ENCODE results near the gene LRMDA. TPM values are rescaled to one million over a fixed set of nuclear protein-coding genes. Genes with fewer than 3 reads are reported as not detected.

Gene LRMDA
- total RNA-seq, 2 experiments from 2014 or later: not detected

DNA sequence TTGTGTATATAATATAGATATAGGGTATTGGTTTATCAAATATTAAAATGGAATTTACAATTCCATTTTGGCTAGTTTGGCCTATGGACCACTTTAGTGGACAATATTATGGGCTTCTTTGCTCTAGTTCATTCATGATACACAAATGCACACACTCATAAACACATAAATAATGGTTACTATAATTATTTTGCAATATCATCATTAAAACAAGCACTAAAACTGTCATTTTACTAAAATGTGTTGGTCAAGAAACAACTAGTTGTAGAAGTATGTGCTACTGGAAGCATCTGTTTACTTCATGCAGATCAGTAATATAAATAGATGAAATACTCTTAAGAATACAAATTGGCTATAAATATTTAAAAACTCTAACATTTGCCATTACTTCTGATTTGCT is 1131.9 kb downstream of the LRMDA start:
- intact Hi-C loops (cut with micrococcal nuclease; ENCODE audit: unreplicated experiment): no loop called here
- H3K79me2 ChIP-seq (ENCODE audit: insufficient read depth, low read depth, low read length): no peaks in the 10 kb centered on the region
- POLR2A ChIA-PET: no interaction called here
- H3K9me3 ChIP-seq (ENCODE audit: low read length): no peaks in the 10 kb centered on the region
- no peak overlapping the region for H3K27ac ChIP-seq (ENCODE audit: low read depth, low read length, poor library complexity, severe bottlenecking)
- no peak for DNase-seq (ENCODE audit: low spot score)
- H4K20me1 ChIP-seq (ENCODE audit: insufficient read depth, low read length): no peaks in the 10 kb centered on the region
- TF ChIP-seq EZH2phosphoT487 (IDR thresholded peaks at IDR 0.05; ENCODE audit: borderline replicate concordance, low read depth, low read length) (no peak), CTCF (conservative IDR thresholded peaks at IDR 0.05; ENCODE audit: low read length) (no peak)
- no peaks in the 10 kb centered on the region for H3K4me1 ChIP-seq (ENCODE audit: insufficient read depth, low read length, poor library complexity, severe bottlenecking)
- no peaks in the 10 kb centered on the region for H3K36me3 ChIP-seq (ENCODE audit: insufficient read depth, low read length)
- no peak overlapping the region for H2AFZ ChIP-seq (ENCODE audit: low read length)
- CTCF ChIA-PET (ENCODE audit: unreplicated experiment): no interaction called here
- no peaks in the 10 kb centered on the region for H3K9me2 ChIP-seq (ENCODE audit: insufficient read depth, low read length)
- no TSS peak for BruUV-seq (replicated peaks)
- no peak overlapping the region for H3K4me2 ChIP-seq (ENCODE audit: low read length)
- H3K4me3 ChIP-seq (ENCODE audit: low read depth, low read length, poor library complexity, severe bottlenecking): no peak overlapping the region

DNA sequence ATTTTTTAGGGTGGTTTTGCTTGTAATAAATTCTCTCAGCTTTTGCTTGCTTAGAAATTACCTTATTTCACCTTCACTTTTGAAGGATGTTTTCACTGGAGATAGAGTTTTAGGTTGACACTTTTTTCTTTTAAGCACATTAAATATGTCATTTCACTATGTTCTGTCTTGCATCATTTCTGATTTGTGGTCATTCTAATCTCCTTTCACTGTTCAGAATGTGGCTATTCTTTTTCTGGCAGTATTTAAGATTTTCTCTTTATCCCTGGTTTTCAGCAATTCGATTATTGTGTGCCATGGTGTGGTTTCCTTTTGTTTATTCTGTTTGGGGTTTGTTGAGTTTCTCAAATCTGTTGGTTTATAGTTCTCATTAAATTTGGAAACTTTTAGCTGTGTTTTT is 1140.6 kb downstream of the LRMDA start:
- Histone ChIP-seq H3K9me2 (ENCODE audit: insufficient read depth, low read length) (no peaks in the 10 kb centered on the region), H3K27ac (ENCODE audit: low read depth, low read length, poor library complexity, severe bottlenecking) (no peak overlapping the region), H2AFZ (ENCODE audit: low read length) (no peak overlapping the region), H3K36me3 (ENCODE audit: insufficient read depth, low read length) (no peaks in the 10 kb centered on the region), H3K4me1 (ENCODE audit: insufficient read depth, low read length, poor library complexity, severe bottlenecking) (no peaks in the 10 kb centered on the region), H3K4me3 (ENCODE audit: low read depth, low read length, poor library complexity, severe bottlenecking) (no peak overlapping the region), H4K20me1 (ENCODE audit: insufficient read depth, low read length) (no peaks in the 10 kb centered on the region), H3K9me3 (ENCODE audit: low read length) (no peaks in the 10 kb centered on the region), H3K79me2 (ENCODE audit: insufficient read depth, low read depth, low read length) (no peaks in the 10 kb centered on the region), H3K4me2 (ENCODE audit: low read length) (no peak overlapping the region)
- BruUV-seq (replicated peaks): no TSS peak
- ChIA-PET POLR2A (no interaction called here), CTCF (ENCODE audit: unreplicated experiment) (no interaction called here)
- intact Hi-C loops (cut with micrococcal nuclease; ENCODE audit: unreplicated experiment): no loop called here
- no peak for DNase-seq (ENCODE audit: low spot score)
- TF ChIP-seq EZH2phosphoT487 (IDR thresholded peaks at IDR 0.05; ENCODE audit: borderline replicate concordance, low read depth, low read length) (no peak), CTCF (conservative IDR thresholded peaks at IDR 0.05; ENCODE audit: low read length) (no peak)

DNA sequence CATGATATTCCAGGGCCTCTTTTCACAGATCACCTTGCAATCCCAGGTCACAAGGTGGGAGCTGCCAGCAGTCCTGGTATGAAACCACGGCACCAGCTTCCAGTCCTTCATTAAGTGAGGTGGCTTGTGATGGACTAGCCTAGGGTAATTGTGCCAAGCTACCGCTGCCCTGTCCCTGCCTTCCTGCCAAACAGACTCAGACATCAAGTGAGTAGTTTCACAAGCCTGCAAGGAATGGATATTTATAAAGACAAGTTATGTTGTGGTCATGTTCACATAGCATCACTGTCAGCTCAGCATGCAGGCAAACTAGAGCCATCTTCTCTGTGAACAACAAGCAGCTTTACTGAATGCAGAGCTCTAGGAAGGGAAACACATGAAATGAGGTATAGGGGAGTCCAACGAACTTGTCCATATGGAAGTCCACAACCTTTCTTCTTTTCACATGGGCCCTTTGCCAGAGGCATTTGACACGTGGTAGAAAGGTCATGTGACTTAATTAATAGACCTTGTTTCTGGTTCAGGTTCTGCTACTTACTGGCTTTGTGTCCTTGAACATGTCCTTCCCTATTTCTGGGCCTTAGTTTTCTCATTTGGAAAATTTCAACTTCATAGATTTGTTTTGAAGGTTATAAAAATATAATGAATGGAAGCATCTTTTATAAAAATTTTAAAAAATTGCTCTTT is 1145.0 kb downstream of the LRMDA start:
- TF ChIP-seq CTCF (conservative IDR thresholded peaks at IDR 0.05; ENCODE audit: low read length) (no peak), EZH2phosphoT487 (IDR thresholded peaks at IDR 0.05; ENCODE audit: borderline replicate concordance, low read depth, low read length) (no peak)
- DNase-seq (ENCODE audit: low spot score): no peak
- H3K9me3 ChIP-seq (ENCODE audit: low read length): no peaks in the 10 kb centered on the region
- CTCF ChIA-PET (ENCODE audit: unreplicated experiment): no interaction called here
- H3K9me2 ChIP-seq (ENCODE audit: insufficient read depth, low read length): no peaks in the 10 kb centered on the region
- no peaks in the 10 kb centered on the region for H3K4me1 ChIP-seq (ENCODE audit: insufficient read depth, low read length, poor library complexity, severe bottlenecking)
- intact Hi-C loops (cut with micrococcal nuclease; ENCODE audit: unreplicated experiment): no loop called here
- H3K27ac ChIP-seq (ENCODE audit: low read depth, low read length, poor library complexity, severe bottlenecking): no peak overlapping the region
- H3K4me2 ChIP-seq (ENCODE audit: low read length): no peak overlapping the region
- H2AFZ ChIP-seq (ENCODE audit: low read length): no peak overlapping the region
- no peak overlapping the region for H3K4me3 ChIP-seq (ENCODE audit: low read depth, low read length, poor library complexity, severe bottlenecking)
- no peaks in the 10 kb centered on the region for H3K79me2 ChIP-seq (ENCODE audit: insufficient read depth, low read depth, low read length)
- H4K20me1 ChIP-seq (ENCODE audit: insufficient read depth, low read length): no peaks in the 10 kb centered on the region
- POLR2A ChIA-PET: no interaction called here
- BruUV-seq (replicated peaks): no TSS peak
- H3K36me3 ChIP-seq (ENCODE audit: insufficient read depth, low read length): no peaks in the 10 kb centered on the region

Data from OCI-LY7 (cell line).